CD4-positive, alpha-beta T cell treated with Interferon alpha-2 for 1 hour (primary cell): ENCODE data around the gene DPY19L3.
"Not testable (repeated sequence)": the region's sequence is repeated elsewhere in the genome, so short reads cannot be mapped to it uniquely, and the experiment has no call there.

Source experiments
- DNase-seq, 2 donors: peaks; one replicate each; pipeline ENCODE4 v3.0.0-alpha.2; 2020 to 2022

The DPY19L3 gene, protein sequence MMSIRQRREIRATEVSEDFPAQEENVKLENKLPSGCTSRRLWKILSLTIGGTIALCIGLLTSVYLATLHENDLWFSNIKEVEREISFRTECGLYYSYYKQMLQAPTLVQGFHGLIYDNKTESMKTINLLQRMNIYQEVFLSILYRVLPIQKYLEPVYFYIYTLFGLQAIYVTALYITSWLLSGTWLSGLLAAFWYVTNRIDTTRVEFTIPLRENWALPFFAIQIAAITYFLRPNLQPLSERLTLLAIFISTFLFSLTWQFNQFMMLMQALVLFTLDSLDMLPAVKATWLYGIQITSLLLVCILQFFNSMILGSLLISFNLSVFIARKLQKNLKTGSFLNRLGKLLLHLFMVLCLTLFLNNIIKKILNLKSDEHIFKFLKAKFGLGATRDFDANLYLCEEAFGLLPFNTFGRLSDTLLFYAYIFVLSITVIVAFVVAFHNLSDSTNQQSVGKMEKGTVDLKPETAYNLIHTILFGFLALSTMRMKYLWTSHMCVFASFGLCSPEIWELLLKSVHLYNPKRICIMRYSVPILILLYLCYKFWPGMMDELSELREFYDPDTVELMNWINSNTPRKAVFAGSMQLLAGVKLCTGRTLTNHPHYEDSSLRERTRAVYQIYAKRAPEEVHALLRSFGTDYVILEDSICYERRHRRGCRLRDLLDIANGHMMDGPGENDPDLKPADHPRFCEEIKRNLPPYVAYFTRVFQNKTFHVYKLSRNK

DNA sequence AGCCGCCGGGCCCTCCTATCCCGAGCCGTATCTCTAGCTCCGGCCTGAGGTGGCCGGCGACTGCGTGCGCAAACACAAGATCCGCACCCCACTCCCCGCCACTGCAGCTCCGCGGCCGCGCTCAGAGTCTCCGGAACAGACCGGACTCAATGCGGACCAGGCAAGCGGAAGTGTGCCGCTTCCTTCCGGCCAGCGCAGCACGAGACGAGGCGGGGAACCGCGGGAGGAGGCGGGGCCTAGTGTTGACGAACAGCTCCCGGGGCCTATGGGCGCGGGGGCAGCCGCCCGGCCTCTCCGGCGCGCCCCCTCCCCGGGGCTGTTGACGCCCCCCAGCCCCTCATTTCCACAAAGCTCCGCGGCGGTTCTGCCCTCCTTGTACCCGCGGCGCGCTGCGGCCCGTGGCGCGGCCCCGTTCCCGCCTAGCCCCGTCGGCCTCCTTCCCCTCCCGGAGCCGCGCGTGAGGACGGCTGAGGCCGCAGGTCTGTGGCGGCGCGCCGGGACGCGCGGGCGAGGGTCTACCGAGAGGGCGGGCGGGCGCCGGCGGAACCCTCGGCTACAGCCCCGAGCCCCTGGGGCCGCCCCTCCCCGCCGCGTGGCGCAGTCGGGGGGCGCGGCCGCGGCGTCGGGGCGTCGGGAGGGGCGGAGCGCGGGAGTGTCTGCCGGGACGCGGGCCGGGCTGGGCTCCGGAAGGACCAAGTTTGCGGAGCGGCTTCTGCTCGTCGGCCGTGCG, at the start of gene DPY19L3:
DPY19L3 (plus strand) TSS at position 340 of the 730 bp plus-strand sequence. CDS start 2,484 bp downstream, outside the sequence.
- peak; percentile 89 to 92 for DNase-seq

DNA sequence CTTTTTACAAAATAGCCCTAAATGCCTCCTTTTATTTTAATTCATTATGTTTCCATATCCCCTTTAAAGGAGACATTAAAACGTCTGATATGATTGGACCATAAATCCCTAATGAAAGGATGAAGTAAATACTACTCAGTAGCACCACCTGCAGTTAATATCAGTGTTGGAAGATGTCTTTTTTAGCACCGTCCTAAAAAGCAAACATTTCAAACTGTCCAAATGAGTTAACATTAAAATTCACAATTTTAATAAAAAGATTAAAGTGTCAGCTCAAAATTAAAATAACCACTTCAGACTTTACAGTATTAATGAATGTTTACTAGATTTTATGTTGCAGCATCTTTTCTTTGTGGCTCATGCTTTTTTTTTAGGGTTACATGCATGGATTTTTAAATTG, 47.9 kb upstream of the DPY19L3 start:
- no peak for DNase-seq

DNA sequence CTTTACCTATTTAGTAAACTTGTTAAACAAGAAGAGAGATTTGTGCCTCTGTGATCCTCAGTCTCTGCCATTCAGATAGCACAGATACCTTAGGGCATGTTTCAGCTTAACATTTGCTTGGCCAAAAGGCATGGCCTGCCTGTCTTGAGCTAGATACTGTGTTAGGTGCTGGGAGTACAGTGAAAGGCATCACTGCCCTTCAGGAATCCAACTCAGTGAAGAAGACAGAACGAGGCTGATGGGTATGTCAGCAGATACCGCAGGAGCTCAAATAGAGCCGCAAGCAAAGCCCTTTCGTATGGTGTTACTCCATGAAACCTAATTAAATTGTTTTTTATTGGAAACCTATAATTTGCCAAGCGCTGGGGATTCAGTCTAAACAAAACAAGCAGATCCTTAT, 47.2 kb upstream of the DPY19L3 start:
- no peak for DNase-seq

DNA sequence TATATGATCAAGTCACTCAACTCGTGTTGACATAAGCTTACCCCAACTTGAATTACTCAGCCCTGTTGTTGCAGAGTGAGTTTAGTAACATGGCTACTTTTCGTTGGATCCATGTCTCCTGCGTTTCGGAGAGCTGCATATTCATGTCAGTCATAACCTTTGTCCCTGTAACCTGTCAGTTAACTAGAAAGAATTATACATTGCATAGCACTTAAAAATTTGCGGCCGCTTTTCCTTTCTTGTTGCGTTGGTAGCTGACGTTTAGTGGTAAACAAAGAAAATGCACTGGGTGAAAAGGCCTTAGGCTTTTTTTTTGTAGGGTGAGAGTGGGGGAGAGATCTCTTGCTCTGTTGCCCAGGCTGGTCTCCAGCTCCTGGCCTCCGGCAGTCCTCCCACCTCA, 46.0 kb upstream of the DPY19L3 start:
- DNase-seq = no peak

DNA sequence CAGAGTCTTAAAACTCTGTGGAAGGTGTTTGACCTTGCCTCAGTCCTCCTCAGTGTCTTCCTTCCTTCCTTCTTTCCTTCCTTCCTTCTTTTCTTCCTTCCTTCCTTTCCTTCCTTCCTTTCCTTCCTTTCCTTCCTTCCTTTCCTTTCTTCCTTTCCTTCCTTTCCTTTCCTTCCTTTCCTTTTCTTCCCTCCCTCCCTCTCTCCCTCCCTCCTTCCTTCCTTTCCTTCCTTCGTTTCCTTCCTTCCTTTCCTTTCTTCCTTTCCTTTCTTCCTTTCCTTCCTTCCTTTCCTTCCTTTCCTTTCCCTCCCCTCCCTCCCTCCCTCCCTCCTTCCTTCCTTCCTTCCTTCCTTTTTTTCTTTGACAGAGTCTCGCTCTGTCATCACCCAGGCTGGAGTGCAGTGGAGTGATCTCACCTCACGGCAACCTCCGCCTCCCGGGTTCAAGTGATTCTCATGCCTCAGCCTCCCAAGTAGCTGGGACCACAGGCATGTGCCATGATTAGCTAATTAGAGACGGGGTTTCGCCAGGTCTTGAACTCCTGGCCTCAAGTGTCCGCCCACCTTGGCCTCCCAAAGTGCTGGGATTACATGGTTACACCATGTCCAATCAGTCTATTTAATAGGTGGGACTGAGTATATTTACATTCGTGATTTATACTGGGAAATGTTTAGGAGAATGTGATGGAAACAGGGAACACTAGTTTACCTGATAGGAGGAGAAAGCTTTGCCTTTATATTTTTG, 43.8 kb upstream of the DPY19L3 start:
- DNase-seq = no peak

DNA sequence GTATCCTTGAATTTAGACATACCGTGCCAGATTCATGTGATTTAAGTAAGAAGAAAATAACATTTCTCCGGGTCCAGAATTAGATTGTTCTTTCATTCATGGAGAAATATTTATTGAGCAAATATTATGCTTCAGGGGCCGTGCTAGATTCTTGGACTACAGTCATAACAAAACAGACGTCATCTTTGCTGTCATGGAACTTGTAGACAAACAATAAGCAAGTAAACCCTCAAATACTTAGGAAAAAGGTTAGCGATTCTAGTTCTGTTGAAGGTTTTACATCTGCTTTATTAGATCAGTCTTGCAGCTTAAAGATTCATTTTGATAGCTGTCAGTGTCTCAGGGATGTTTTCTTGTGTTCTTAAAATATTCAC, 43.3 kb upstream of the DPY19L3 start:
- DNase-seq = no peak

DNA sequence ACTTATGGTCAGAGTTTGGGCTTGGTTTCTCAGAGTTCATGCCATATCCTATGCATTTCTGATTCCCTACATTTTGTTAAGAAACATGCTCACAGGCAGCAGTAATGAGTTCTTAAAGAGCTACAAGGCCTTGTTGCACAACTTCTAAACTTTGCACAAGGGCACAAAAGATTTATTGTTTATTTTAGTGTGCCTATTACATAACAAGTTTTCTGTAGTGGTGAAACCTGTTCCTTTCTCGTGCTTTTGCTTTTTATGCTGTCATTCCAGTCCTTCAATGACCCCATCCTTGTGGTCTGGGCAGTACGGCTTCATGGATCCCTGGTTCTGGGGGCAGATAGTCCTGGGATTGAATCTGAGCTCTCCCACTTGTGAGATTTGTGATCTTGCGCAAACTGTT, 42.4 kb upstream of the DPY19L3 start:
- DNase-seq = no peak

DNA sequence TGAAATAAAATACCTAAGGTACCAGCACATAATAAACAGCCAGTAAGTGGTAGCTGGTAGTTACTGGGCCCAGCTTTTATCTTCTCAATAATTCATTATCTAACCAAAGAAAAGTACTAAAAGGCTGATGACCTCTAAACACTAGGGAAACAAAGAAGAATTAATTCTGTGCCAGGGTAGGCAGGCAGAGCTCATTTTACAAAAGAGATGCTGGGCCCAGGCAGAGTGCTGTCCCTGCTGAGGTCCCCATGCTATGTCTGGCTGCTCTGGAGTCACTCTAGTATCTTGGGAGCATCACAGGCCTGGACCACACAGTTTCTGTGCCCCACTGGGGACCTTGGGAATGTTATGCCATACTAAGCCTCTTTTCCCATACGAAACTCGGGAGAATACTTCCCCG, 41.9 kb upstream of the DPY19L3 start:
- DNase-seq = no peak

DNA sequence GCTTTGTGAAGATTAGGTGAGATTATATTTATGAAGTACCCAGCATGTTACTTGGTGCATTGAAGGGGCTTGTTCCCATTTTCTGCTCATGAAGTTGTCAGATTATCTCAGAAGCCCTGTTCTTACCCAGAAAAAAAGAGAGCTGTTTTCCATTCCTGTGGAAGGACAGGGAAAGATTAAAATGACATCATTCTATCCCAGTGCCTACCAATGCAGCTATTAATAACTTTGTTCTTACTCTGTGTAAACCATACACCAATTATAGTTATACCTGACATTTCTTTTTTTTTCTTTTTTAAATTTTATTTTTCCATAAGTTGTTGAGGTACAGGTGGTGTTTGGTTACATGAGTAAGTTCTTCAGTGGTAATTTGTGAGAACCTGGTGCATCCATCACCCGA, 41.5 kb upstream of the DPY19L3 start:
- no peak for DNase-seq

DNA sequence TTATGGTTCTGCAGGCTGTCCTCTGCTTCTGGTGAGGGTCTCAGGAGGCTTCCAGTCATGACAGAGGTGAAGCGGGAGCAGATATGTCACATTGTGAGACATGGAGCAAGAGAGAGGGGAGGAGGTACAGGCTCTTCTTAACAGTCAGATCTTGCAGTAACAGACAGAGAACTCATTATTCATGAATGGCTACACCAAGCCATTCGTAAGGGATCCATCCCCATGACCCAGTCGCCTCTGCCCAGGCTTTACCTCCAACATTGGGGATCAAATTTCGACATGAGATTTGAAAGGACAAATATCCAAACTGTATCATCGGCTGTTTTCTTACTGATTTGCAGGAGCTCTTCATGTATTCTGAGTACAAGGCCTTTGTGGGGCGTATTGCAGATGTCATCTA, 38.5 kb upstream of the DPY19L3 start:
- no peak for DNase-seq

DNA sequence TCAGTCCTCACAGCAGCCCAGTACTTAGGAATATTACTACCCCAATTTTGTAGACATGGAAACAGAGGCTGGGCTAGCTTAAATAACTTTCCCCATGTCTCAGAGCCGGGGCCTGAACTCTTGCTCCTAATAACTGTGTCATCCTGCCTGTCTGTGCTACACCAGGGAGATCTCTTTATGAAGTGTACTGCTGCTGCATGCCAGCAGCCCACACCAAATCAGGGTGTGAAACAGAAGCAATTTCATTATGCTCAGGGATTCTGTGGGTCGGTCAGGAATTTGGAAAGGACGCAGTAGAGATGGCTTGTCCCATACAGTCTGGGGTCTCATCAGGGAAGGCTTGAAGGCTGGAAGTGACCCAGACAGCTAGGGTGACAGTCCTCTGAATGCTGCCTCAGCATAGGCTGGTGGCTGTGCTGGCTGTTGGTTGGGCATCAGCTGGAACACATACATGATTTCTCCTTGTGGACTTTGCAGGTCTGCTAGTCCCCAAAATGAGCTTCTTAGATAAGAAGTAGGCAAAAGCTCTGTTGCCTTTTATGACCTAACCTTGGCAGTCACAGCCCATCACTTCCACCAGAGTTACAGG, 37.5 kb upstream of the DPY19L3 start:
- no peak for DNase-seq

DNA sequence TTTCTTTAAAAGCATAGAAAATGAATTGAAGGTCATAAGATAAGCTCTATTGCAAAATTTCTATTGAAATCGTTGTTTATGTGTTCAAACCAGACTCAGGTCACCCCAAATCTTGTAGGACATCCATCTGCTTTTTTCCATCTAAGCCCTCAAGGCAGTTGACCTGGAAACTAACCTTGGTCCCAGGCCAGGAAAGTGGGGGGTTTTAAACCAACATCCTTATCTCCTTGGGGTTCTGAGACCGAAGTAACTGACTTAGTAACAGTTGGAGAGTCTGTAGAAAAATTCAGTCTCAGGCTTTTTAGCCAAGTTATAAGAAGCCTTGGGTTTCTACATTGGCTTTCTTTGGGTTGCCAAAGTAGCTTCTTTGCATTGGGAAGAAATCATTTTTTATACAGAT, 36.8 kb upstream of the DPY19L3 start:
- no peak for DNase-seq

DNA sequence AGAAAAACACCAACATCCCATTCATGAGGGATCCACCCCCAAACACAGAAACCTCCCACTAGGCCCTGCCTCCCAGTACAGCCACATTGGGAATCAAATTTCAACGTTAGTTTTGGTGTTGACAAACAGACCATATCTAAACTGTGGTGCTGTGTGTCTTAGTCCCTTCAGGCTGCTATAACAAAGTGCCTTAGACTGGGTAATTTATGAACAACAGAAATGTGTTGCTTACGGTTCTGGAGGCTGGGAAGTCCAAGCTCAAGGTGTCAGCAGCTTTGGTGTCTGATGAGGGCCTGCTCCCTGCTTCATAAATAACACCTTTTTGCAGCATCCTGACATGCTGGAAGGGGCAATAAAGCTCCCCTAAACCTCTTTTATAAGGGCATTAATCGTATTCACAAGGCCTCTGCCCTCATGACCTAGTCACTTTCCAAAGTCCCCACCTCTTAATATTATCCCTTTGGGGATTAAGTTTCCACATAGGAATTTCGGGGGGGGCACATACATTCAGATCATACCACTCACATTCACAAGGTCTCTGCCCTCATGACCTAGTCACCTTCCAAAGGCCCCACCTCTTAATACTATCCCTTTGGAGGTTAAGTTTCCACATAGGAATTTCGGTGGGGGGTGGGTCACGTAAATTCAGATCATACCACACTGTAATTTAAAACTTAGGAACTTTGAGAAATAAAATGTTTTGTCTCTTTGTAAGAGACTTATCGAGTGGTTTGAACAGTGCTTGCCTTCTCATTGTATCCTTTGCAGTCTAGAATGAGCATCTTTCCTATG, 32.6 kb upstream of the DPY19L3 start:
- DNase-seq = no peak

DNA sequence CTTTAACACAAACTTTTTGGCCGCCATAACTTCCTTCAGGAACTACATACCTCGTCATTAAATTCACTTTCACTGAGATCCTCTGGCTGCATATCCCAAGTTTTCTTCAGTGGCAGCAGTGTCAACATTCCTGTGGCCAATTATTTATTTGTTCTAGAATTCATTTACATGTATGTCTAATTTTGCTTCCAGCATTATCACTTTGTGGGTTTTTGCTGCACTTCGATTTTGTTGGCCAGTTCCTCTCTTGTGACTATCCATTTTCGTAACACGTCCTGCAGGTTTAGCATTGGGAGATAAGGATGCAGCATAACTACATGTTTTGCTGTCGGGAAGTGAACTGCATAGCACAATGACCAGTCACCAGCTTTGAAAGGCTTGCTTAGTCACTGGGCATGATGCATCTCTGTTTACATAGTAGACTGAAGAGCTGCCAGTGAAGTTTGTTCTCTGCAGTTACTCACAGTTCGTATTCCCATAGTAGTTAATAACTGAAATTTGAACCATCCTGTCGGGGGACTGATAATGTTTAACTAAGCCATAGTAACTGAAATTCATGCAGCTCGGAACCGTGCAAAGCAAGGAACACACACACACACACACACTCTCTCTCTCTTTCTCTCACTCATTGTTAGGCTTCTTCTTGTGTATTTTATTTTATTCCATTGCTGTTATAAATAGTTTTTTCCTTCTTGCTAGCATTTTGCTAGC, 31.8 kb upstream of the DPY19L3 start:
- DNase-seq = no peak

DNA sequence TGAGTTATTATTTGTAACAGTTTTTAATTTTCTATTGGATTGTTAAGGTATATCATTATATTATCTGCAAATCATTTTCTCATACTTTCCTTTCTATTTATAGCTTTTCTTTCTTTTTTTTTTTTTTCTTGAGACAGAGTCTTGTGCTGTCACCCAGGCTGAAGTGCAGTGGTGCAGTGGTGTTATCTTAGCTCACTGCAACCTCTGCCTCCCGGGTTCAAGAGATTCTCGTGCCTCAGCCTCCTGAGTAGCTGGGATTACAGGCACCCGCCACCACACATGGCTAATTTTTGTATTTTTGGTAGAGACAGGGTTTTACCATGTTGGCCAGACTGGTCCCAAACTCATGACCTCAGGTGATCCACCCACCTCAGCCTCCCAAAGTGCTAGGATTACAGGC, 31.2 kb upstream of the DPY19L3 start:
- not testable (repeated sequence) for DNase-seq

DNA sequence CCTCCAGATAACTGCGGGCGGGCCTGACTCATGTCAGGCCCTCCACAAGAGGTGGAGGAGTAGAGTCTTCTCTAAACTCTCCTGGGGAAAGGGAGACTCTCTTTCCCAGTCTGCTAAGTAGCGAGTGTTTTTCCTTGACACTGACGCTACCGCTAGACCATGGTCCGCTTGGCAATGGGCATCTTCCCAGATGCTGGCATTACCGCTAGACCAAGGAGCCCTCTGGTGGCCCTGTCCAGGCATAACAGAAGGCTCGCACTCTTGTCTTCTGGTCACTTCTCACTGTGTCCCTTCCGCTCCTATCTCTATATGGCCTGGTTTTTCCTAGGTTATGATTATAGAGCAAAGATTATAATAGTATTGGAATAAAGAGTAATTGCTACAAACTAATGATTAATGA, 28.5 kb upstream of the DPY19L3 start:
- not testable (repeated sequence) for DNase-seq

DNA sequence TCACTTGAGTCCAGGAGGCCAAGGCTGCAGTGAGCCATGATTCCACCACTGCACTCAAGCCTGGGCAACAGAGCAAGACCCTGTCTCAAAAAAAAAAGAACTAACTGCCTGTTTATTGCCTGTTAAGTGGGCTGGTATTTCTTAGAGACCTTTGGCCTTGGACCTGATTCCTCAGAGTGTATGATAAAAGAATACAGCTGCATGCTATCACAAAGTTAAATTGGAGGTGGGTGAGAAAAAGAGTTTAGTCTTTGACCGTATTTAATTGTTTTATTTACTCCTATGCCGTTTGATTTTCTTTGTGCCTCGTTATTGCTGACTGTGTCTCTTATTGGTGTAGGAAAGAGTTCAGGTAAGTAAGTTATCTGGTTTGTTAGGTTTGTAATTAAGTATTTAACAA, 25.3 kb upstream of the DPY19L3 start:
- DNase-seq = no peak

DNA sequence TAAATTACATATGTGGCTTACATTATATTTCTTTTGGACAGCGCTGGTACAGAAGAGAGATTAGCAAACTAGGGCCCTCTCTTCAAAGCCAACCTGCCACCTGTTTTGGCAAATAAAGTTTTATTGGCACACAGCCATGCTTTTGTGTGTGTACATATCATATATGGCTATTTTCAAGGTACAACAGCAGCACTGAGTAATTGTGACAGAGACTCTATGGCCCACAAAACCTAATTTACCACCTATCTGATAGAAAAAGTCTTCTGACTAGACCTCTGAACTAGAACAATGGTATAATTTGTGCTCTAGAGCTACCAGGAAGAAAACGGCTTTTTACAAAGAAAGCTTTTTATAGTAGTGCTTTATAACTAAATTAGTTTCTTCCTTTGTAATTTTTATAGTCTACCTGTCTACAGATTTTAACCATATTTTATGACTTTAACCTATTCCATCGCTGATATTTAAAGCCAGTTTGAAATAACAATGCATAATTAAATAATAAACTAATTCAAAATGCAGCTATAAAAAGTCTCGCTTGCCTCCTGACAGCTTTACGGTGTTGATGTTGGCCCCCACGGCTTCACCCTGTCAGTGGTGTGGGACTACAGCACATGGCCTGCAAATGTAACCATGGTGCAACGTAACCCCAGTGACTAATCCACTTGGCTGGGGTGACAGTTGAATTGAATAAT, 17.7 kb upstream of the DPY19L3 start:
- no peak for DNase-seq

DNA sequence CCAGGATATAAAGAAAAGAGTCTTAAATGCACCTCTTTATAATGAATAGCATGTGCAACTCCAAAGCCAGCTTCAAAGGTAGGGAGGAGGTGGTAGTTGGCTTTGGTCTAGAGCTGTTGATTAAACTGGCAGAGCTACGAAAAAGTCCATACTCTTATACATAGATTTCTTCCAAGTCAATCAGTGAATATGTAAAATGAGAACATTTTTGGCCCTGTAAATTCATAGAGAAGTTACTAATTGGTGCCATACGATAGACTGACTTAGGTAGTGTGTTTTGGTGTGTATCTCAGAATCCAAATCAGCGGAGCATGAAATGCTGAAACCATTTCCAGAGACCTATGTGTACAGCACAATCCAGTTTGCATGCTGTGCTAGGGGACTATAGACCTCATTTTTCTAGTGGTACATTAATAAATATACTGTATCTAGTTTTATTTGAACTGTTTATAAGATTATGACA, 17.1 kb upstream of the DPY19L3 start:
- DNase-seq = no peak

DNA sequence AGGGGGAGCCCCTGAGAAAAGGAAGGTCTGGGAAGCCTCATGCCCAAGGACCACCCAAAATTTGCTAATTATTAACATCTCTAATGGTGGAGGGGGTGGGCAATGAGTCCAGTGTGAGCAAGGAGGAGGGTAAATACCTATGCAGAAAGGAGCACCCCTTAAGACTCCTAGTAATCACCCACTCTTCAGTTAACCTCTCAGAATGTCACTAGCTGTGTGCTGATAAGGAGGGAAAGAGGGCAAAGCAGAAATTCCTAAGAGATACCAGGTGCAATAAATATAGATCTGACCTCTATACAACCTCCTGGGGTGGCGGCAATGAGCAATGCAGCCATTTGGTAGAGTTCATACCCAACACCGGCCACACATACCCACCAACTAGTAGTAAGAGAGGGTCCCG, 12.7 kb upstream of the DPY19L3 start:
- DNase-seq = no peak
